NCI-H82 (cell line): ENCODE measurements around the gene PBX2.
"Not testable (repeated sequence)": the region's sequence is repeated elsewhere in the genome, so short reads cannot be mapped to it uniquely, and the experiment has no call there.

ENCODE experiments used
- DNase-seq: peaks from one replicate; lab custom pipeline; 2025; lab: John Stamatoyannopoulos, UW

Gene PBX2

DNA sequence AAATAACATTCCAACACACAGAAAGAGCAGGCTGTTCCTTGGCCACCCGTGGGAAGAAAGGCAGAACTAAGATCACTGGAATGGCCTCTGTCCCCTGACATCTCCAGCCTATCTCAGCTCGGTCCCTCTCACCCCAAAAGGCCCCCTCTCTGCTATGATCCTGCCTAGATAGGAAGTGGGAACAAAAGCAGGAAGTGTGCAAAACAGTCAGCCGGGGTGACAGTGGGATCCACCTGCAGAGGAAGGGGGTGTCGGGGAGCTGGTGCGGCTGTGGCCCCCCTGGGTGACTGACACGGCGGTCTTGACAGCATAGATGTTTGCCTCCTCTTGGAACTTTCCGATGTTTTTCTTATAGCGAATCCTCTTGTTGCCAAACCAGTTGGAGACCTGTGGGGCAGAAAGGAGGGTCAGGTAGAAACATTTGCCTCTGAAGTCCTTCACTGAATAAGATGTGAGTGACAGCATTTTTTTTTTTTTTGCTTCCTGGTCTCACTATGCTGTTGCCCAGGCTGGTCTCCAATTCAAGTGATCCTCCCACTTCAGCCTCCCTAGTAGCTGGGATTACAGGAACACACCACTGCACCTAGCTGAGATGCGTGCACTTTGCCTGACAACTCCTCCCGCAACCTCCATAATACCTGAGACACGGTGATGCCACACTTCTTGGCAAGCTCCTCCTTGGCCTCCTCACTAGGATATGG, 2.8 kb downstream of the PBX2 start:
- DNase-seq = no peak

DNA sequence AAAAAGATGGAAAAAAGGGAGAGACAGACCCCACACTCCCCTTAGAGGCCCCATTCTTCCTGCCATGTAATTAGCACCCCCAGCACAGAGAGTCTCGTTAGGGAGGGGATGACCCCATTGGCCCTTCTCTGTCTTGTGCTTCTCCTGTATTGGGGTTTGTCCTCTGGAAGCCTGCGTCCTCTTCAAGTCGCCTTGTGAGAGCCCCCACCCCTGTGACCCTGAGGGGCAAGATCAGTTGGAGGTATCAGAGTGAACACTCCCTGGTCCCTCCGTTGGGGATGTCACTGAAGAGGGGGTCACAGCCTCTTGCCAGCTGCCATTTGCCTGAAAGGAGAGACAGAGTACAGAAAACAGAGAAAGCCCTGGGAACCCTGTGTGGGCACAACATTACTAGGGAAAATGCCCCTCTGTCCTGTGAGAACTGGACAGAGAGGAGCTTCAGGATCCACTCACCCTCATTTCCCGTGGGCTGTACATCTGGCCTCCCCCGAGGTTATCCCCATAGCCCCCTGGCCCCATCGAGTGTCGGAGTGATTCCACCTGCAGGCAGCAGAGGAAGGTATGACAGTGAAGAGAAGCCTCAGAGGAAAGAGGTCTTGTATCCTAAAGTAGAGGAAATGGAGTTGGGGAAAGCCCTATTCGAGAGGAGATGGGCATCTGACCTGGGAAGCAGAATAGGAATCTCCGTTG, 3.7 kb downstream of the PBX2 start:
- DNase-seq = not testable (repeated sequence)

DNA sequence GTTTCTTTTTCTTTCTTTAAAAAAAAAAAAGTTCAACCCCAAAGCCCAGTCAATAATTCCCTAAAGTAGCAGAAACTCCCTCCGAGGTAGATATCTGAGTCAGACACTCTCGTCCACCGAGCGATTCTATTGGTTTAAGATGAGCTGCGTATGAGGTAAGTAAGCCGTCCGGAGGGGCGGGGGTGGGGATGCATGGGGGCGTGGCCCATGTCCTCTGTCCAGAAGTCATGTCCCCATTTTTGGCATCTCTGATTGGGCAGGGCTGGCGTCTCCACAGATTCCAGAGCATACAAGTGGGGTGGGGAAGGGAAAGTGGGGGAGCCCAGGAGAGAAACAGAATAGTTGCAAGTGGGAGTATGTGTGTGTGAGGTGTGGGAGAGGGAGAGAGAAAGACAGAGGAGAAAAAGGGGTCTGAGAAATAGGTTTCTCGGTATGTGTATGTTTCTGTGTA, 4.3 kb downstream of the PBX2 start:
- peak; percentile 88 for DNase-seq

DNA sequence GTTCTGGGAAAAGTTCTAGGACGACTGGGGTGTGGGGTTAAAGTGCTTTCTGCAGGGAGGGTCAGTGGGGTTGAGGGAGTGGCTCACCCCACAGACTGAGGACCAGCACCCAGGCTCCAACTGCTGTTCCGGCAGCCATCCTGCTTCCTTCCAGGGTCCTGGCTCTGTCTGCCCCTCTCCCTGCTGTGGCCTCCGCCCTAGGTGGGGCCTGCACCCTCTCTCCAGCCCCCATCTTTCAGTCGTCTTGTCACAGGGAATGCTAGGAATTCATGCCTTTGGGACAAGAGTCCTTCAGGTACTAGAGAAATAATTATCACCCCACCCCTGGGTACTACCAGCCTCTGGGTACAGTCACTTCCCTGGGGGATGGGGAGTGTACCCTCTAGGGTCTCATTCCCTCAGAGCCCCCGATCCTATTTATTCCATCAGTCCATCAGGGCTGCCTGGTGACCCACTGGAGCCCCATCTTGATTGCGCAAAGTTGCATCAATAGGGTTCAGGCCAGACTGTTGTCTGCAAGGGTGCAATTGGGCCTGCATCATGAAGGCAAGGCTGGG, 5.8 kb downstream of the PBX2 start, which contains the start of gene AGER:
Gene AGER (minus strand): TSS at position 170 of the 557 bp plus-strand sequence. CDS start 31 bp downstream, at position 139.
- no peak for DNase-seq

DNA sequence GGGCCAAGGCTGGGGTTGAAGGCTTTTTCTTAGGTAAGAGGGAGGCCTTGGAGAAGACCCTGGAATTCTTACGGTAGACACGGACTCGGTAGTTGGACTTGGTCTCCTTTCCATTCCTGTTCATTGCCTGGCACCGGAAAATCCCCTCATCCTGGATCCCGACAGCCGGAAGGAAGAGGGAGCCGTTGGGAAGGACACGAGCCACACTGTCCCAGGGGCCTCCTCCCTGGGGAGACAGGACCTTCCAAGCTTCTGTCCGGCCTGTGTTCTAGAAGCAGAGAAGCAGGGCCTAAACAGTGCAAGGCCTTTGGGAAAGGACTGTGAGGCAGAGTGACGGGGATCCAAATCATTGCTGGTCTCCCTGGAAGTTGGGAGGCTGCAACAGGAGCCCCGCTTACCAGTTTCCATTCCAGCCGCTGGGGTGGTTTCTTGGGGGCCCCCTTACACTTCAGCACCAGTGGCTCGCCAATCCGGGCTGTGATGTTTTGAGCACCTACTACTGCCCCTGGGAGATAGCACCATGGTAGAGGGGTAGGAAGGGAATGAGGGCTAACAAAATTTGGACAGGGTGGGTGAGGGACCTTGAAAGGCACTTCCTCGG, 6.4 kb downstream of the PBX2 start:
- no peak for DNase-seq

DNA sequence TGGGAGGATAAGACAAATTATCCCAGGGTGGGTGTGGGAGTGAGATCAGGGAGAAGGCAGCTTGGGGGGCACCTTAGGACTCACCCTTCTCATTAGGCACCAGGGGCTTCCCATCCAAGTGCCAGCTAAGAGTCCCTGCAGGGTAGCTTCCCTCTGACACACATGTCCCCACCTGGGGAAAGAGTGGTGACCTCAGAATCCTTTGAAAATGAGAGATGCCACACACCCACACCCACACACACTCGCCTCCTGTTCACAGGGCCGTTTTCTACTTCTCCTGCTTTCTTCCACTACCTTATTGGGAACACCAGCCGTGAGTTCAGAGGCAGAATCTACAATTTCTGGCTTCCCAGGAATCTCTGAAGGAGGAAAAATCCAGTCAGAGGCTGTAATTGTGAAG, 7.0 kb downstream of the PBX2 start:
- no peak for DNase-seq

DNA sequence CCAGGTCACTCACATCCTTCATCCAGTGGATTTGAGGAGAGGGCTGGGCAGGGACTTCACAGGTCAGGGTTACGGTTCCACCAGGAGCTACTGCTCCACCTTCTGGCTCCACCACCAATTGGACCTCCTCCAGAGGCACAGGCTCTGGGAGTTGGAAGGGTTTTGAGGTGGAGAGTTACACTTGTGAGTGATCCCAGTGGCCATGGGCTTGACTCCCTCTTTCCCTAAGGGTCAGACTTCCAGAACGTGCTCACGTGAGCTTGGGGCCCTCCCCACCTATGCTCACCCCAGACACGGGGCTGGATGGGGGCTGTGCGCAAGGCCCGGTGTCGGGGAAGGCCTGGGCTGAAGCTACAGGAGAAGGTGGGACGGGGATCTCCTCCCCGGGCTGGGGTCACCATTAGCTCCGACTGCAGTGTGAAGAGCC, 7.4 kb downstream of the PBX2 start:
- DNase-seq = no peak

DNA sequence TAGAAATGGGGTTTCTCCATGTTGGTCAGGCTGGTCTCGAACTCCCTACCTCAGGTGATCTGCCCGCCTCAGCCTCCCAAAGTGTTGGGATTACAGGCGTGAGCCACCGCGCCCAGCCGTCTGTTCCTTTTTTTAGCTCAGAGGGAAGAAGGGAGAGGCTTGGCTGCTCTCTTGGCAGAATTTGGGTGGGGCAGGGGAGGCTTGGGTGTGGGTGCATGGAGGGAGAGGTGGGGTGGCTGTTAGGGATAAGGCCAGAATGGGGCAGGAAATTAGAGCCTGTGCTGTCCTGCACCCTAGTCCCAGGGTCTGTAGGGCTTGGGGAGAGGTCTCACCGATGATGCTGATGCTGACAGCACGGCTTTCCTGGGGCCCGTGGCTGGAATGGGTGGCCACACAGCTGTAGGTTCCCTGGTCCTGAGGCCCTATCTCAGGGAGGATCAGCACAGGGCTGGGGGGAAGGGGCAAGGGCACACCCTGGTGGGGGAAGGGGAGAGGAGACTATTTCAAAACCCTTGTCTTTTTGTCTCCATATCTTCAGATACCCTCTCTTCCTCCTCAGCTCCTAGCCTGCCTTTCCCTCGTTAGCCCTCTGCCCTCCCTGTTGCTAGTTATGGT, 8.0 kb downstream of the PBX2 start:
- no peak for DNase-seq

DNA sequence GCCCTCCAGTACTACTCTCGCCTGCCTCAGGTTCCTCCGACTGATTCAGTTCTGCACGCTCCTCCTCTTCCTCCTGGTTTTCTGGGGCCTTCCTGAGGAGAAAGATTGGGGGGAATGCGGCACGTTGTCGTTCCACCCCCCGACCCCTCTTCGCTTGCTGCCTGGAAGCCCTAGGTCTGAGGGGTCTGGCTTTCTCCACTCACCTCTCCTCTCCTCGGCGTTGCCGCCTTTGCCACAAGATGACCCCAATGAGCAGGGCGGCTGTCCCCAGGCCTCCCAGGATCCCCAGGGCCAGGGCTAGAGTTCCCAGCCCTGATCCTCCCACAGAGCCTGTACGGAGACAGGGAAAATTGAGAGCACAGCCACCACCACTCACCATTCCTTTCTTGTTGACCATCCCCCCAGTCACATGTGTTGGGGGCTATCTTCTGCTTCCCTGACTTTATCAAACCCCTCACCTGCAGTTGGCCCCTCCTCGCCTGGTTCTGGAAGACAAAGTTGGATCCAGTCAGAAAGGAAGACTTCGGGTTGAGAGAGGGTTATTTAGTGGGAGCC, 8.8 kb downstream of the PBX2 start:
- DNase-seq = no peak

DNA sequence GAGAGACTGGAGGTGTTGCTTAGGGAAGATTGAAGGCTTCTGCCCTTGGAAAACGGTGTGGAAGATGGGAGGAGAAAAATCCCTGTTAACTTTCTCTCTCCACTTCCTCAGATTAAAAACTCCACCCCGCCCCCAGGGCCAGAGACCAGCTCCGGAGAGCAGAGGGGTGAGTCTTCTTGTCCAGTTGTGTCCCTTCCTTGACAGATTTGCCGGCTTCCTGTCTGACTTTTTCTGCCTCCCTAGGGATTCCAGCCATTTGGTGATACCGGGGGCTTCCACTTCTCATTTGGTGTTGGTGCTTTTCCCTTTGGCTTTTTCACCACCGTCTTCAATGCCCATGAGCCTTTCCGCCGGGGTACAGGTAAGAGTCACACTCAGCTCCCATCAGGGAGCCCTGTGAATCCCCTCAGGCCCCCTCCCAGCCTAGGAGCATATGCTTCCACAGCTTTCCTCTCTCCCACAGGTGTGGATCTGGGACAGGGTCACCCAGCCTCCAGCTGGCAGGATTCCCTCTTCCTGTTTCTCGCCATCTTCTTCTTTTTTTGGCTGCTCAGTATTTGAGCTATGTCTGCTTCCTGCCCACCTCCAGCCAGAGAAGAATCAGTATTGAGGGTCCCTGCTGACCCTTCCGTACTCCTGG, 10.1 kb downstream of the PBX2 start:
- DNase-seq = no peak

DNA sequence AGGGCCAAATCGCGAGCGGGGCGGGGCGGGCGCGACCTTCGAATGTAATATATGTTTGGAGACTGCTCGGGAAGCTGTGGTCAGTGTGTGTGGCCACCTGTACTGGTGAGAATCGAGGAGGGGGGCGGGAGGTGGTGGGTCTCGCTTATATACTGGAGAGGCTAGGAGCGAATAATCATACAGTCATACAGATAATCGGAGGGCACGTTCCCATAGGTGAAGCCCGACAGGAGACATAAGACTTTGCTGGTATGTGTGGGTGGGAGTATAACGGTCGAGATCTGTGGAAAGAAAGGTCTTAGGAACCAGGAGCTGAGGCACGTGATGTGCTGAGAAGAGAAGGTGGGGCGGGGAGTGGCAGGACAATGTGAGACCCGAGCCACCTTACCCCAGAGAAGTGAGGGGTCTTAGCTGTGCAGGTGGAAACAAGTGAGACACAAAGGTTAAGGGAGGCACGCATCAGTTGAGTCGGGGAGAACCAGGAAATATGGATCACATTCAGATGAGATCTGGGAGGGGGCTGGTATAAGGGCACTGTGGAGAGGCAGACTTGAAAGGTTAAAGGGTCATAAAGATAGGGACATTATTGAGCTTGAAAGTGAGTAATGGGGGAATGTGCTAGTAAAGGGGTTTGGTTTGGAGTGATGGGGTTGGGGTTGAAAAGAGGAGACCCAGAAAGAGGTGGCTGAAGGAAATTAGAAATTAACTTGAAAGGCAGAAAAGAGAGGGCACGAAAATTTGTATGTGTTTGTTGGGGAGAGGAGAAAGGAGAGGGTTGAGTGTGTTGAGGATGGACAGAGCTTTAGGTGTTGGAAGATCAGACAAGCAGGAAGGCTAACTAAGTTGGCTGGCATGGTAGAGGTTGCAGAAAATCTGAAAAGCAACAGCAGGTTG, 11.2 kb downstream of the PBX2 start:
- DNase-seq = peak; percentile 59

DNA sequence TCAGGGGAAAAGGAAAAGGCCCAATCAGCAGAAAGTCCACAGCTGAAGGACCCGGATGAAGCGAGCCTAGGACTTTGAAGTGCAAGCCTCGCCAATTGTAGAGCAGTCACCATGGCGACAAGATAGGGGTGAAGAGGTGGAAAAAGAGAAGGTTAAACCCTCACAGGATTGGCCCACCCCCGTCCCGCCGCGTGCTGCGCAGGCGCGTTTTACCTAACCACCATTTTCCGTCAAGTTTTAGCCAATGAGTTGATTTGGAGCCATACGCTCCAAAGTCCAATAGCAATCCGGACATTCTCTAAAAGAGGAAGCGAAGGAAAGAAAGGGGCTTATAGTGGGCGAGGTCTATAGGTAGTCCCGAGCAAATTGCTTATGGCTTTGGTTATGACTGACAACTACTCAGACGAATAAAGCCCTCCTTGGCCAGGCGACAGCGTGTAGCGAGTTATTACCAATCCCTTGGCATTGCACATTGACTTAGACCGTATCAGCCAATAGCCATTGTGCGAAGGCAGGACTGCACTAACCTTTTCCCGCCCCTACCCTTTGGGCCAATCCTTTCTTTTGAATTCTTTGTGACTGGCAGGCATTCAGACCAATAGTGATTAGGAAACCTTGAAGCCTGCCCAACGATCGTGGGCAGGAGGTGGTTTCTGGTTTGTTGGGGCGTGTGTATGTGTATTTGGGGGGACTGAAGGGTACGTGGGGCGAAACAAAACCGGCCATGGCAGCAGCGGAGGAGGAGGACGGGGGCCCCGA, 12.0 kb downstream of the PBX2 start, which contains the start of gene RNF5:
Gene RNF5 (plus strand): TSS at position 618 of the 759 bp plus-strand sequence. CDS start 107 bp downstream, at position 725.
- peak; percentile 100 for DNase-seq

DNA sequence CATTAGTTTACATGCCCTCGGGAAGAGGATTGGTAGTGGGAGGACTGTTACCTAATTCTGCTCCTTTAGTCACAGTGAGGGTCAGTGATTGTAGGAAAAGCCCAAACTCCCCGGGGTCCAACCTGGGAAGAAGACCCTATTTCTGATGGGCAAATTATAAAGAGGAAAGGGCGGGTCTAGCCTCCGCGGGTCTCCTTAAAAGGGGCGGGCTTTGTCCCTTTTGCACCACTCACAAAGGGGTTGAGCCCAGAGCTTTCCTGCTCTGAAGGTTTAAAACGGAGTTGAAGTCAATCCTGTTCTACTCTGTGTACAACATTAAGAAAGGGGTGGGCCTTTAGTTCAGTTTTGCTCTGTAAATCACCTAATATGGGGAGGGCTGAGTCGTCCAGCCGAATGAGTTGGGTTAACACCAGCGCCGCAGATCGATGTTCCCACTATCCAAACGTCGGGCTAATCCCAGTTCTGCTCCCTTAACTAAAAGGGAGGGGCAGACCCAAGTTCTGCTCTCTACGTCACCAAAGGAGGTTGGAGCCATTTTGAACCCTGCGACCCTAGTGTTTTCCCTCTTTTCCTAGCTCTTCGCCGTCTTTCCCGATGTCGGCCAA, 12.7 kb downstream of the PBX2 start:
- peak; percentile 94 for DNase-seq

DNA sequence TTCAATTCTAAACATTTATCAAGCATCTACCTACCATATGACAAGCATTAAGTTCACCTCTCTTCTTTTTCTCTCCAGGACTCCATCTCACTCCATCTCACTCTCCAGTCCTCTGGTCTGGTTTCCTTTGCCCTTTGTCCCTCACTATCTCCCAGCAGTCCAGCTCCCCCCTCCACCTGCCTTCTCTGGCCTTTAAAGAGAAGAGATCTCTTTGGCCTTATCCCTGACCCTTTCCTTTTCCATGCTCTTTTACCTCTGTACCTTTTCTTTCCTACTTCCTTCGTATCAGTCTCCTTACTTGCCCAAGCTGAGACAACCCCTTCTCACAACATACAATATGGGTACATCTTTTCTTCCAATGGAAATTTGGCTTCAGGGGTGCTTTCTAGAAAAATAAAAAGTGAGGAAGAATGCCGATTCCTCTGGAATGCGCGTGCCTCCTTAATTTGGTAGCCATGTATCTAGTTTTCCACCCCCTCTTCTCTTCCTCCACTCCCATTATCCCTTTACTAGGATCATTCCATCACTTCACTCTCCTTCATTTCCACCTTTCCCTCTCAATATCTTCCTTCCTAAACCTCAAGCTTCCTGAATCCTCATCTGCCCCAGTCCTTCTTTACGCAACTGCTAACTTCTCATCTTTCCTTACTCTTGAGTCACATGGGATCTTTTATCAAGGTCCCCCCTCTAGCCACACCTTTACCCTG, 13.4 kb downstream of the PBX2 start:
- DNase-seq = no peak

DNA sequence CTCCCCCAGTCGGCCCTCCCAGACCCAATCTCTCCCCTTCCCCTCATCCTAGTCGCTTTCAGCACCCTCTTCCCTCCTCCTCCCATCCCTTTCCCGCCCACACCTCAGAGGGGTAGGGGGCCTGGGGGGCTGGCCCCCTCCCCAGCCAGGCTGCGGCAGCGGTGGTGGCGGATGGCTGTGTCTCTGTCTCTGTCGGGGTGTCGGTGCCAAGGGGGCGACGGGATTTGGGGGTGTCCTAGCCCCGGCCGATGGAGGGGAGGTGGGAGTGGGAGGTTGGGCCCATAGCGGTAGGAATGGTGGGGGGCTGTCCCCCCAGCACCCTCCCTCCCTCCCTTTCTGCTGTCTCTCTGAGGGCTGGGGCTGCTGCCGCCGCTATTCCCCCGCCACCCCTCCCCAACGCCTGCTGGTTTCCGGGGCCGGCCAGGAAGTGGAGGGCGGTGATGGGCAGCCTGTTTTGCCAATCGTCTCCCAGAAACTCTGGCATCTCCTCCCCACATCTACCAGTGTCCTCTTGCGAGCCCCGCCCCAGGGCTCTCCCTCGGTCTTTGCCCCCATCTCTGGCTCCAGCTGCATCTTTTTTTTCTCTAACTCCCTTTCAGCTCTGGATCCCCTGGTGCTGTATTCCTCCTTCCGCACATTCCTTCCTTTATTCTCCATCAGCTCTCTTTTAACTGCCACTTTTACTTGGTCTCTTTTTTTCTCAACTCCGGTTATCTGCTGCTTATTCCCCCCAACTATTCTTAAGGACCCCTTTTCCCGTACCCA, 14.1 kb downstream of the PBX2 start, which contains the start of gene AGPAT1:
Gene AGPAT1 (minus strand): TSS at position 374 of the 765 bp plus-strand sequence. CDS start 4,588 bp downstream, outside the sequence.
- DNase-seq = peak; percentile 98

DNA sequence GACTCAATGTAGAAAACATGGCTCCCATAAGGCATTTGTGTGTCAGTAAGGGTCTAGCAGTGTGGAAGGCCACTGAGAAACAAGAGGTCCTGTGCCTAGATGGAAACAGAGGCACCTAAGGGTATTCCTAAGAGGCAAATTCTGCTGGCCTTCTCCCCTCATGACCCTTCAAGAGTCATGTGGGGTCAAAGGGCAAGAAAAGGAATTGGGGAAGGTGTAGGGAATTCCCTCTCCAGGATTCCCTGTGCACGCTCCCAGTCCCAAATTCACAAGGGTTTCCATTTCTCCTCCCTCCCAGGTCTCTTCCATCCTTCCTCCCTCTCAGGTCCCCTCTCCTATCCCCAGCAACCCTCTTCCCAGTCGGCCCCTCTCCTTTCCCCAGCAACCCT, 14.7 kb downstream of the PBX2 start:
- no peak for DNase-seq

DNA sequence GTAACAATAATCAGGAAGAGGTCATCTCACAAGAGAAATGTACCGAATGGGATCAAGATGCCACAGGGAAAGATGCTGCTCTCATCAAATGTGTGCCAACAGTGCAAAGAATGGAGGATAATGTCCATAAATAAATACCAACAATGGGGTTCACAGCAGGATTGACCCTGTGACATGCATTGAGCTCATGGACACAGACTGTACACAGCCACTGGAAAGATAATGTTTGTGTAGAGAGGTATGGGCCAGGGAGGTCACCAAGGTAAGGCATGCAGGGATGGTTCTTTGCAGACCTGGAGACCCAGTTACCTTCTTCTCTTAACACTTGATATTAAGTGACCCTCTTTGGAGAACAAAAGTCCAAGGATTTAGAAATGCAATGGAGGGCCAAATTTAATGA, 15.6 kb downstream of the PBX2 start:
- DNase-seq = no peak
